Upper lobe of left lung (tissue), 4 donors: ENCODE data around the gene NRGN.

Experiments
- CTCF ChIP-seq, 6 experiments: fragments of 450-650 bp in 4 of 6; fragments of 200-600 bp in 2 of 6; sonication (generic) in 2 of 6; IDR thresholded peaks; one replicate each; pipeline ENCODE4 v1.5.1; 2016 to 2019; ENCODE audit warnings: antibody characterized with exemption in 6 of 6
- EP300 ChIP-seq, 4 donors: sonication (generic); formaldehyde crosslinking; IDR thresholded peaks; one replicate each; pipeline ENCODE4 v1.5.1; 2017; ENCODE audit warnings: antibody characterized with exemption in 4 of 4, control low read depth in 2 of 4
- POLR2A ChIP-seq, 4 donors: fragments of 450-650 bp; IDR thresholded peaks; one replicate each; pipeline ENCODE4 v1.5.1; 2016 to 2017; ENCODE audit warnings: antibody characterized with exemption in 4 of 4, mild to moderate bottlenecking in 2 of 4
- POLR2AphosphoS5 ChIP-seq, 2 donors: sonication (generic); formaldehyde crosslinking; IDR thresholded peaks; one replicate each; pipeline ENCODE4 v1.5.1; 2017; ENCODE audit warnings: antibody characterized with exemption in 2 of 2

GRCh38 chr11:124728134-124728533 lies 11.6 kb upstream of the NRGN start:
- no peak for TF ChIP-seq CTCF (IDR thresholded peaks at IDR 0.05)
- no peak for TF ChIP-seq POLR2AphosphoS5 (IDR thresholded peaks at IDR 0.05)
- TF ChIP-seq EP300 (IDR thresholded peaks at IDR 0.05), result no peak
- no peak for TF ChIP-seq POLR2A (IDR thresholded peaks at IDR 0.05)
